HL-60/S4 treated with phorbol 12-myristate 13-acetate at 8.2 ng/mL for 4 days and 3 days (cell line): ENCODE results near the gene DARS2.
"Not testable (repeated sequence)": the region's sequence is repeated elsewhere in the genome, so short reads cannot be mapped to it uniquely, and the experiment has no call there.

ENCODE experiments used
- in situ Hi-C: fragments of 300-500 bp; cut with MboI; formaldehyde crosslinking; loops from 2 replicates; pipeline ENCODE4 v1.15.0; 2022; ENCODE audit warnings: low sequenced_read_pairs

DARS2 gene

GRCh38 chr1:173861731-173862145, 37.3 kb downstream of the DARS2 start:
- in situ Hi-C loops = no loop called here

- in situ Hi-C loops = not testable (repeated sequence)
Observed at GRCh38 chr1:173862146-173862768, 37.8 kb downstream of the DARS2 start.

- in situ Hi-C loops = no loop called here
Observed at GRCh38 chr1:173862769-173863223, 38.3 kb downstream of the DARS2 start.

- in situ Hi-C loops = no loop called here
Observed at GRCh38 chr1:173863224-173864161, 39.0 kb downstream of the DARS2 start.

- in situ Hi-C loops = no loop called here
Observed at GRCh38 chr1:173864179-173864867, 39.9 kb downstream of the DARS2 start.

- in situ Hi-C loops = no loop called here
Observed at GRCh38 chr1:173865468-173866164, 41.1 kb downstream of the DARS2 start.

GRCh38 chr1:173866413-173867115, 42.1 kb downstream of the DARS2 start:
- in situ Hi-C loops = no loop called here

GRCh38 chr1:173867141-173867752, 42.8 kb downstream of the DARS2 start:
- in situ Hi-C loops = no loop called here

- in situ Hi-C loops = no loop called here
Observed at GRCh38 chr1:173867753-173868265, 43.3 kb downstream of the DARS2 start, which contains the start of gene GAS5. GAS5 (minus strand) TSS chr1:173867989.

GRCh38 chr1:173868266-173869020, 44.0 kb downstream of the DARS2 start, which contains the start of gene ZBTB37:
ZBTB37 (plus strand) TSS chr1:173868380; CDS start chr1:173870226, 1,846 bp downstream.
- in situ Hi-C loops = no loop called here

GRCh38 chr1:173869021-173869359, 44.5 kb downstream of the DARS2 start:
- in situ Hi-C loops = no loop called here

GRCh38 chr1:173870252-173871075, 46.0 kb downstream of the DARS2 start:
- in situ Hi-C loops = no loop called here

GRCh38 chr1:173871091-173871490, 46.6 kb downstream of the DARS2 start:
- in situ Hi-C loops = no loop called here

- in situ Hi-C loops = no loop called here
Observed at GRCh38 chr1:173871500-173871899, 47.0 kb downstream of the DARS2 start.

- in situ Hi-C loops = no loop called here
Observed at GRCh38 chr1:173876732-173877131, 52.3 kb downstream of the DARS2 start.

- in situ Hi-C loops = no loop called here
Observed at GRCh38 chr1:173878251-173878650, 53.8 kb downstream of the DARS2 start.

GRCh38 chr1:173881117-173881516, 56.6 kb downstream of the DARS2 start:
- in situ Hi-C loops = not testable (repeated sequence)

- in situ Hi-C loops = no loop called here
Observed at GRCh38 chr1:173884701-173885100, 60.2 kb downstream of the DARS2 start.
